Stimulated activated CD8-positive, alpha-beta memory T cell treated with anti-CD3 and anti-CD28 coated beads, Interleukin-15, amount 100 ng/mL, for 1 hour (primary cell): Measurements from ENCODE around the gene PRR5L.

Source experiments
- DNase-seq: peaks from one replicate; pipeline ENCODE4 v3.0.0-alpha.2; 2020; ENCODE audit warnings: low read depth

Gene PRR5L

GRCh38 chr11:36376888-36377758, 81.0 kb downstream of the PRR5L start:
- DNase-seq, result no peak

GRCh38 chr11:36377759-36378564, 81.9 kb downstream of the PRR5L start:
- DNase-seq, result no peak

- no peak for DNase-seq
Measured at GRCh38 chr11:36379653-36380052, 83.6 kb downstream of the PRR5L start.

- no peak for DNase-seq
Measured at GRCh38 chr11:36380296-36381014, 84.4 kb downstream of the PRR5L start.

- no peak for DNase-seq
Measured at GRCh38 chr11:36381015-36381360, 84.9 kb downstream of the PRR5L start.

- DNase-seq, result no peak
Measured at GRCh38 chr11:36383195-36383594, 87.1 kb downstream of the PRR5L start.

GRCh38 chr11:36385121-36385970, 89.3 kb downstream of the PRR5L start:
- DNase-seq, result no peak

- DNase-seq, result no peak
Measured at GRCh38 chr11:36386411-36386810, 90.3 kb downstream of the PRR5L start.

GRCh38 chr11:36388071-36388470, 92.0 kb downstream of the PRR5L start:
- DNase-seq, result no peak

GRCh38 chr11:36388951-36389350, 92.9 kb downstream of the PRR5L start:
- DNase-seq, result no peak

GRCh38 chr11:36389811-36390210, 93.7 kb downstream of the PRR5L start:
- no peak for DNase-seq

- no peak for DNase-seq
Measured at GRCh38 chr11:36390963-36391471, 94.9 kb downstream of the PRR5L start.

- DNase-seq, result no peak
Measured at GRCh38 chr11:36392196-36392595, 96.1 kb downstream of the PRR5L start.

- DNase-seq, result no peak
Measured at GRCh38 chr11:36394056-36394455, 98.0 kb downstream of the PRR5L start.

- no peak for DNase-seq
Measured at GRCh38 chr11:36394926-36395325, 98.8 kb downstream of the PRR5L start.

- DNase-seq, result no peak
Measured at GRCh38 chr11:36395978-36396736, 100.1 kb downstream of the PRR5L start.

- no peak for DNase-seq
Measured at GRCh38 chr11:36398231-36398953, 102.3 kb downstream of the PRR5L start.

GRCh38 chr11:36399236-36399635, 103.1 kb downstream of the PRR5L start:
- DNase-seq, result no peak

- no peak for DNase-seq
Measured at GRCh38 chr11:36399745-36400144, 103.7 kb downstream of the PRR5L start.
